HepG2 (cell line): ENCODE data around the gene TMTC2.

Source experiments
- POLR2AphosphoS5 ChIP-seq: IDR thresholded peaks from 2 replicates; pipeline ENCODE4 v1.6.1; 2012; ENCODE audit warnings: low read depth, low read length
- SCMH1 ChIP-seq: sonication (generic); formaldehyde crosslinking; IDR thresholded peaks from 2 replicates; pipeline ENCODE4 v1.9.0; 2021; ENCODE audit warnings: missing genetic modification reagents, mild to moderate bottlenecking, borderline replicate concordance
- ZNF780A ChIP-seq: sonication (generic); formaldehyde crosslinking; IDR thresholded peaks from 2 replicates; pipeline ENCODE4 v1.8.0; 2022; ENCODE audit warnings: mild to moderate bottlenecking, missing genetic modification reagents, moderate library complexity
- TF ChIP-seq, protein P1 (sequence below): sonication (generic); formaldehyde crosslinking; IDR thresholded peaks from 2 replicates; pipeline ENCODE4 v1.5.0; 2020; ENCODE audit warnings: missing genetic modification reagents
- TF ChIP-seq, protein P2 (sequence below): sonication (generic); formaldehyde crosslinking; IDR thresholded peaks from 2 replicates; pipeline ENCODE4 v1.5.0; 2020; ENCODE audit warnings: mild to moderate bottlenecking, missing genetic modification reagents, moderate library complexity

DNA sequence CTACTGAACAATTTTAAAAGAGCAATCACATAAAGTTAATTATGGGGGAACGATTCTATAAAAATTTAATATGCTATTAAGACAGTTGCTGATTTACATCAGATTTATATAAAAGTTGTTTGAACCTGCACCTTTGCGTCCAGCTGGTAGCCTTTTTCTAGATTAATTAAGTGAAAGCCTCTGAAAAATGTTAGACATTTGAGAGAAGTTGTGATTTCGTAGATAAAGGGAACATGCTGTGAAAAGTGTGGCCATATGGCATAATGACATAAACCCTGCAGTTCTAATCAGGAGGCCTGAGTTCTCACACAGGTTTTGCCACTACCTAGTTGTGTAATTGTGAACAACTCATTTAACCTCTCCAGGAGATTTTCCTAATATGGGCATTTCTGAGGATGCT lies 187.2 kb downstream of the TMTC2 start:
- TF ChIP-seq ZNF780A (CRISPR knock-in tag) = no peak
- TF ChIP-seq, protein P1, sequence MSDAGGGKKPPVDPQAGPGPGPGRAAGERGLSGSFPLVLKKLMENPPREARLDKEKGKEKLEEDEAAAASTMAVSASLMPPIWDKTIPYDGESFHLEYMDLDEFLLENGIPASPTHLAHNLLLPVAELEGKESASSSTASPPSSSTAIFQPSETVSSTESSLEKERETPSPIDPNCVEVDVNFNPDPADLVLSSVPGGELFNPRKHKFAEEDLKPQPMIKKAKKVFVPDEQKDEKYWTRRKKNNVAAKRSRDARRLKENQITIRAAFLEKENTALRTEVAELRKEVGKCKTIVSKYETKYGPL (CRISPR knock-in tag) = no peak
- no peak for TF ChIP-seq SCMH1 (CRISPR knock-in tag)
- no peak for TF ChIP-seq POLR2AphosphoS5
- TF ChIP-seq, protein P2, sequence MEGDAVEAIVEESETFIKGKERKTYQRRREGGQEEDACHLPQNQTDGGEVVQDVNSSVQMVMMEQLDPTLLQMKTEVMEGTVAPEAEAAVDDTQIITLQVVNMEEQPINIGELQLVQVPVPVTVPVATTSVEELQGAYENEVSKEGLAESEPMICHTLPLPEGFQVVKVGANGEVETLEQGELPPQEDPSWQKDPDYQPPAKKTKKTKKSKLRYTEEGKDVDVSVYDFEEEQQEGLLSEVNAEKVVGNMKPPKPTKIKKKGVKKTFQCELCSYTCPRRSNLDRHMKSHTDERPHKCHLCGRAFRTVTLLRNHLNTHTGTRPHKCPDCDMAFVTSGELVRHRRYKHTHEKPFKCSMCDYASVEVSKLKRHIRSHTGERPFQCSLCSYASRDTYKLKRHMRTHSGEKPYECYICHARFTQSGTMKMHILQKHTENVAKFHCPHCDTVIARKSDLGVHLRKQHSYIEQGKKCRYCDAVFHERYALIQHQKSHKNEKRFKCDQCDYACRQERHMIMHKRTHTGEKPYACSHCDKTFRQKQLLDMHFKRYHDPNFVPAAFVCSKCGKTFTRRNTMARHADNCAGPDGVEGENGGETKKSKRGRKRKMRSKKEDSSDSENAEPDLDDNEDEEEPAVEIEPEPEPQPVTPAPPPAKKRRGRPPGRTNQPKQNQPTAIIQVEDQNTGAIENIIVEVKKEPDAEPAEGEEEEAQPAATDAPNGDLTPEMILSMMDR (CRISPR knock-in tag) = no peak
